BLaER1 treated with 17β-estradiol and CSF1 and Interleukin-3, amounts not matched to agents 10 nM and 100 nM (cell line): ENCODE data around the gene ADCK1.
"Not testable (repeated sequence)": the region's sequence is repeated elsewhere in the genome, so short reads cannot be mapped to it uniquely, and the experiment has no call there.

Source experiments
- H3K27ac ChIP-seq, 11 experiments: shearing (Covaris generic); formaldehyde crosslinking; 2 replicates each; pipeline ENCODE4 v1.8.1; 2022
- H3K27me3 ChIP-seq, 11 experiments: shearing (Covaris generic); formaldehyde crosslinking; 2 replicates each; pipeline ENCODE4 v1.8.1; 2022
- H3K36me3 ChIP-seq, 11 experiments: shearing (Covaris generic); formaldehyde crosslinking; 2 replicates each; pipeline ENCODE4 v1.8.1; 2022
- H3K4me1 ChIP-seq, 10 experiments: shearing (Covaris generic); formaldehyde crosslinking; 2 replicates each; pipeline ENCODE4 v1.8.1; 2022
- H3K4me2 ChIP-seq, 11 experiments: shearing (Covaris generic); formaldehyde crosslinking; 2 replicates each; pipeline ENCODE4 v1.8.1; 2022
- H3K4me3 ChIP-seq, 10 experiments: shearing (Covaris generic); formaldehyde crosslinking; 2 replicates each; pipeline ENCODE4 v1.8.1; 2022
- H3K9ac ChIP-seq, 11 experiments: shearing (Covaris generic); formaldehyde crosslinking; 2 replicates each; pipeline ENCODE4 v1.8.1; 2022
- H3K9me3 ChIP-seq, 11 experiments: shearing (Covaris generic); formaldehyde crosslinking; replicated peaks in 1 of 11; 2 replicates each; pipeline ENCODE4 v1.8.1; 2022
- H4K20me1 ChIP-seq, 11 experiments: shearing (Covaris generic); formaldehyde crosslinking; 2 replicates each; pipeline ENCODE4 v1.8.1; 2022
- Cebpa-rat ChIP-seq, 11 experiments: shearing (Covaris generic); IDR thresholded peaks; 2 replicates each; pipeline ENCODE4 v1.8.1; 2022

The ADCK1 gene

GRCh38 chr14:77808250-77808649 is 8.3 kb downstream of the ADCK1 start:
- no peak overlapping the region for H3K27ac ChIP-seq
- peak overlapping the region in 1 of 11 experiments; percentile 20; a peak in 2 of 22 replicates for H3K4me2 ChIP-seq
- no peaks in the 10 kb centered on the region for H3K9me3 ChIP-seq
- H3K27me3 ChIP-seq = no peaks in the 10 kb centered on the region
- H3K4me3 ChIP-seq = no peak overlapping the region
- peaks cover 0 to 8% (median 0%) of the 10 kb centered on the region in 10 experiments; a peak in 1 of 20 replicates for H3K4me1 ChIP-seq
- H3K9ac ChIP-seq = no peak overlapping the region
- H4K20me1 ChIP-seq = no peaks in the 10 kb centered on the region
- no peaks in the 10 kb centered on the region for H3K36me3 ChIP-seq
- TF ChIP-seq Cebpa-rat (IDR thresholded peaks at IDR 0.05) = no peak

GRCh38 chr14:77809011-77809410 is 9.1 kb downstream of the ADCK1 start:
- no peak overlapping the region for H3K4me3 ChIP-seq
- H3K9ac ChIP-seq = no peak overlapping the region
- H3K4me1 ChIP-seq = peaks cover 0 to 8% (median 0%) of the 10 kb centered on the region in 10 experiments; a peak in 2 of 20 replicates
- no peaks in the 10 kb centered on the region for H3K36me3 ChIP-seq
- no peaks in the 10 kb centered on the region for H3K27me3 ChIP-seq
- H4K20me1 ChIP-seq = no peaks in the 10 kb centered on the region
- no peak for TF ChIP-seq Cebpa-rat (IDR thresholded peaks at IDR 0.05)
- no peak overlapping the region for H3K4me2 ChIP-seq
- no peak overlapping the region for H3K27ac ChIP-seq
- H3K9me3 ChIP-seq = no peaks in the 10 kb centered on the region

- Histone ChIP-seq H3K4me1 (peaks cover 0 to 8% (median 0%) of the 10 kb centered on the region in 10 experiments; a peak in 2 of 20 replicates), H3K4me2 (no peak overlapping the region)
Observed at GRCh38 chr14:77812028-77812427, 12.1 kb downstream of the ADCK1 start.

GRCh38 chr14:77812682-77813081 is 12.8 kb downstream of the ADCK1 start:
- not testable (repeated sequence) for H3K4me2 ChIP-seq, H3K27me3 ChIP-seq, H4K20me1 ChIP-seq, H3K9me3 ChIP-seq, H3K27ac ChIP-seq, H3K4me1 ChIP-seq, H3K36me3 ChIP-seq, H3K9ac ChIP-seq, H3K4me3 ChIP-seq

More at GRCh38 chr14:77812028-77812427, 12.1 kb downstream of the ADCK1 start:
- TF ChIP-seq Cebpa-rat (IDR thresholded peaks at IDR 0.05) = no peak
- Histone ChIP-seq H3K9me3 (no peaks in the 10 kb centered on the region), H4K20me1 (no peaks in the 10 kb centered on the region), H3K4me3 (no peak overlapping the region), H3K27me3 (no peaks in the 10 kb centered on the region), H3K9ac (no peak overlapping the region), H3K27ac (no peak overlapping the region), H3K36me3 (no peaks in the 10 kb centered on the region)

GRCh38 chr14:77822307-77822706 is 22.4 kb downstream of the ADCK1 start:
- Histone ChIP-seq H3K4me1 (peaks cover 0 to 6% (median 0%) of the 10 kb centered on the region in 10 experiments; a peak in 1 of 20 replicates), H3K27me3 (no peaks in the 10 kb centered on the region), H3K36me3 (peaks cover 16 to 83% (median 23%) of the 10 kb centered on the region in 11 experiments; a peak in 16 of 22 replicates), H3K4me2 (no peak overlapping the region), H3K27ac (no peak overlapping the region), H3K9ac (no peak overlapping the region), H3K9me3 (no peaks in the 10 kb centered on the region), H3K4me3 (no peak overlapping the region), H4K20me1 (no peaks in the 10 kb centered on the region)
- no peak for TF ChIP-seq Cebpa-rat (IDR thresholded peaks at IDR 0.05)

- no peak for TF ChIP-seq Cebpa-rat (IDR thresholded peaks at IDR 0.05)
Observed at GRCh38 chr14:77822741-77823140, 22.8 kb downstream of the ADCK1 start.

DNA sequence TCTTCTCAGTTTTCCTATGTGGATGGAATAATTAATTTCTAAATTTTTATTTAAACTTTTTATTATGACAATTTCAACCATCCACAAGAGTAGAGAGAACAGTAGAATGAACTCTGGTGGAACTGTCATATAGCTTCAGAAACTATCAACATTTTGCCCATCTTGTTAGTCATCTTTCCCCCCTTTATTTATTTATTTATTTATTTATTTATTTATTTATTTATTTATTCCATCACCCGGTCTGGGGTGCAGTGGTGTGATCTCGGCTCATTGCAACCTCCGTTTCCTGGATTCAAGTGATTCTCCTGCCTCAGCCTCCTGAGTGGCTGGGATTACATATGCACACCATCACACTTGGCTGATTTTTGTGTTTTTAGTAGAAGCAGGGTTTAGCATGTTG is 23.5 kb downstream of the ADCK1 start:
- peaks cover 16 to 88% (median 23%) of the 10 kb centered on the region in 11 experiments; a peak in 16 of 22 replicates for H3K36me3 ChIP-seq
- TF ChIP-seq Cebpa-rat (IDR thresholded peaks at IDR 0.05) = no peak
- no peaks in the 10 kb centered on the region for H3K9me3 ChIP-seq

More at GRCh38 chr14:77822741-77823140, 22.8 kb downstream of the ADCK1 start:
- Histone ChIP-seq H3K4me1 (peaks cover 0 to 6% (median 0%) of the 10 kb centered on the region in 10 experiments; a peak in 1 of 20 replicates), H3K4me2 (no peak overlapping the region), H3K27me3 (no peaks in the 10 kb centered on the region), H3K36me3 (peaks cover 16 to 84% (median 23%) of the 10 kb centered on the region in 11 experiments; a peak in 16 of 22 replicates), H3K9me3 (no peaks in the 10 kb centered on the region), H3K9ac (no peak overlapping the region), H3K27ac (no peak overlapping the region), H3K4me3 (no peak overlapping the region), H4K20me1 (no peaks in the 10 kb centered on the region)

DNA sequence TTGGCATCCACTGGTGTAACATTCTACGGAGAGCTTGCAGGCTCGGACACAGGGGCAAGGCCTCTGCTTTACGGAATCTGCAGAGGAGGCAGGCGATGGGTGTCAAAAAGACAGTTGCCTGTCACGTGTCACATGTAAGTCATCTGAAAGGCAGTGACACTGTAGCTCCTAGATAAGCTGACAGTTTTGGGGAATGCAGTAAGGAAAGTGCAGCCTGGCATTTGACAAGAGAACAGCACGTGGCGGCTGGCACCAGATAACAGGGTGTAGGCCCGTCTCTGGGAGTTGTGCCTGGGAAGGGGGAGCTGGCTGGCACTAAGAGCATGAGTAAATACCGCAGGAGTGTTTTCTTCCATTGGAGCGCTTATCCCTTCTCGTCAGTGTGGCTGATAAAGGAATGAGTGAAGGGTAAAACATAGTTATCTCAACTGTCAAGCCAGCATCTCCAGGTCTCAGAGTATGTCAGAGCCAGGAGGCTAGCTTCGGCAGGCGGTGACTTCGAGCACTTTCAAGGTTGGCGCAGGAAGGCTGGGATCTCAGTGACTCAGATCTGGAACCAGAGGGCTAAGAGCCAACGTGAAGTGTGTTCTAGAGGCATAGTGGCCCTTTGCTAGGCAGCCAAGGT is 26.1 kb downstream of the ADCK1 start:
- Histone ChIP-seq H3K27me3 (no peaks in the 10 kb centered on the region), H3K4me1 (peaks cover 0 to 6% (median 0%) of the 10 kb centered on the region in 10 experiments; a peak in 1 of 20 replicates), H4K20me1 (no peaks in the 10 kb centered on the region), H3K27ac (no peak overlapping the region), H3K9ac (no peak overlapping the region), H3K4me2 (no peak overlapping the region), H3K9me3 (no peaks in the 10 kb centered on the region), H3K4me3 (no peak overlapping the region), H3K36me3 (peaks cover 5 to 88% (median 19%) of the 10 kb centered on the region in 11 experiments; a peak in 15 of 22 replicates)
- no peak for TF ChIP-seq Cebpa-rat (IDR thresholded peaks at IDR 0.05)

More for the DNA sequence above, 23.5 kb downstream of the ADCK1 start:
- peaks cover 0 to 6% (median 0%) of the 10 kb centered on the region in 10 experiments; a peak in 1 of 20 replicates for H3K4me1 ChIP-seq
- no peak overlapping the region for H3K4me2 ChIP-seq
- H3K27me3 ChIP-seq = no peaks in the 10 kb centered on the region
- no peak overlapping the region for H3K4me3 ChIP-seq
- no peak overlapping the region for H3K27ac ChIP-seq
- H4K20me1 ChIP-seq = no peaks in the 10 kb centered on the region
- H3K9ac ChIP-seq = no peak overlapping the region

GRCh38 chr14:77830692-77831091 is 30.8 kb downstream of the ADCK1 start:
- no peaks in the 10 kb centered on the region for H3K27me3 ChIP-seq
- no peak overlapping the region for H3K4me2 ChIP-seq
- no peak overlapping the region for H3K9ac ChIP-seq
- peaks cover 4 to 86% (median 25%) of the 10 kb centered on the region in 11 experiments; a peak in 14 of 22 replicates for H3K36me3 ChIP-seq
- no peaks in the 10 kb centered on the region for H3K9me3 ChIP-seq
- no peak for TF ChIP-seq Cebpa-rat (IDR thresholded peaks at IDR 0.05)
- no peaks in the 10 kb centered on the region; a peak in 1 of 22 replicates for H4K20me1 ChIP-seq
- H3K4me3 ChIP-seq = no peak overlapping the region
- H3K4me1 ChIP-seq = no peaks in the 10 kb centered on the region
- no peak overlapping the region for H3K27ac ChIP-seq

- Histone ChIP-seq H3K9ac (no peak overlapping the region), H3K27me3 (no peaks in the 10 kb centered on the region), H3K4me1 (no peaks in the 10 kb centered on the region), H3K4me3 (no peak overlapping the region), H3K27ac (no peak overlapping the region), H3K36me3 (peaks cover 4 to 88% (median 25%) of the 10 kb centered on the region in 11 experiments; a peak in 14 of 22 replicates), H4K20me1 (no peaks in the 10 kb centered on the region; a peak in 1 of 22 replicates), H3K4me2 (no peak overlapping the region), H3K9me3 (no peaks in the 10 kb centered on the region)
- TF ChIP-seq Cebpa-rat (IDR thresholded peaks at IDR 0.05) = no peak
Observed at GRCh38 chr14:77832297-77832696, 32.4 kb downstream of the ADCK1 start.
